Skeletal muscle satellite cell (primary cell): ENCODE results near the gene CCDC197.

ENCODE experiments used
- H3K27me3 ChIP-seq: 2 replicates; pipeline ENCODE4 v1.7.0; 2013; ENCODE audit warnings: low read length; ENCODE audit not compliant: control insufficient read depth, insufficient read depth
- H3K36me3 ChIP-seq: 2 replicates; pipeline ENCODE4 v1.7.0; 2013; ENCODE audit warnings: mild to moderate bottlenecking, control low read depth, low read length; ENCODE audit not compliant: insufficient read depth
- H3K4me1 ChIP-seq: 2 replicates; pipeline ENCODE4 v1.7.0; 2013; ENCODE audit warnings: low read length; ENCODE audit not compliant: control insufficient read depth, insufficient read depth
- H3K4me2 ChIP-seq: 2 replicates; pipeline ENCODE4 v1.7.0; 2013; ENCODE audit warnings: mild to moderate bottlenecking, low read length
- H3K4me3 ChIP-seq: 2 replicates; pipeline ENCODE4 v1.7.0; 2013; ENCODE audit warnings: low read length
- H3K9ac ChIP-seq: 2 replicates; pipeline ENCODE4 v1.7.0; 2013; ENCODE audit warnings: mild to moderate bottlenecking, low read depth, low read length, moderate library complexity
- H3K9me3 ChIP-seq: replicated peaks from 2 replicates; pipeline ENCODE4 v1.7.0; 2013; ENCODE audit warnings: mild to moderate bottlenecking, control low read depth, low read length

The CCDC197 gene

DNA sequence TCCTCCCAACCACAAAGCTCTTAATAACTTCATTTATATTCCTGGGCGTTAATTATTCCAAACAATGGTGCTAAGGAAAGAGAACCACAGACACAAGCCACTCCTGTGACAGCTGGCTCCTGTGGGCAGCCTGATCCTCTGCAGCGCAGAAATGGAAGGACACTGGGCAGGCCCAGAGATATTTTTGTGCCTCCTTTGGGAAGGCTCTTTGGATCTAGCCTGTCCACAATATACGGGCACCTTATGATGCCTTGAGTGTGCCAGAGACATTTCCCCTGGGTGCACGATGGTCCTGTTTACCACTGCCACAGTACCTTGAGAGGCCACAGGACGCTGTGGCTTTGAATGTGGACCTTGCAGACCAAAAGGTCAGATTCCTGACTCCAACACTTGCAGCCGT is 22.8 kb upstream of the CCDC197 start:
- H3K4me1 ChIP-seq, result peaks cover 5% of the 10 kb centered on the region
- no peak overlapping the region for H3K4me3 ChIP-seq
- no peaks in the 10 kb centered on the region for H3K36me3 ChIP-seq
- H3K4me2 ChIP-seq, result no peak overlapping the region
- no peak overlapping the region for H3K9ac ChIP-seq
- no peaks in the 10 kb centered on the region for H3K9me3 ChIP-seq
- peaks cover 78% of the 10 kb centered on the region for H3K27me3 ChIP-seq

GRCh38 chr14:93974833-93975232 is 22.3 kb upstream of the CCDC197 start:
- H3K9me3 ChIP-seq, result no peaks in the 10 kb centered on the region

DNA sequence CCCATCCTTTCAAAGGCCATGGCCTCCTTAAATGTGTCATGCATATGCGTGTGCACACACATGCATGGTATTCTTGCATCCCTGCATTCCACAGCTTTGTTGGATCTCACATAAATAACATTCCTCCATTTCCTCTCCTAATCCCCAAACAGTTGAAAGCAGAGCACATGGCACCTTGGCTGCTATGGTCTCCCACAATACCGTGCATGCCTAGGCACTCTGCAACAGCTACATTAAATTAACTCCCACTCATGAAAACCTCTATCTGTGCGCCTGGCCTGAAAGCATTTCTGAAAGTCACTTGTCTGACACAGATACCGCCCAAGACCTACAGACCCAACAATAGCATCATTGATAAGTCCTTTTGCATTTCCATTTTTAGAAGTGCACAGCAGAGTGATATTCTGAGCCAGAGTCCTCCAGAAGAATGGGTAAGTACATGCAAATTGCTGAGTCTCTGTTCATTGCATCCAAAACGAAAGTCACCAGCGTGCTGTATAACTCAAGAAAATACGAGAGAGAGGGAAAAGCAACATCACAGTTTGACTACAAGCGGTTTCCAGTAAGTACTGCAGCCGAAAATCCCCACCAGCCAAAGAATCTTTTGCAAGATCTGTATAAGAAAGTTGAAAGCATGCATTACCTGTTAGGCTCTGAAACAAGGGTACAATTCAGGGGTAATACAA is 21.2 kb upstream of the CCDC197 start:
- Histone ChIP-seq H3K9ac (no peak overlapping the region), H3K4me2 (no peak overlapping the region), H3K4me3 (no peak overlapping the region), H3K9me3 (no peaks in the 10 kb centered on the region), H3K36me3 (no peaks in the 10 kb centered on the region), H3K27me3 (peaks cover 67% of the 10 kb centered on the region), H3K4me1 (peaks cover 9% of the 10 kb centered on the region)

More at GRCh38 chr14:93974833-93975232, 22.3 kb upstream of the CCDC197 start:
- H3K27me3 ChIP-seq, result peaks cover 72% of the 10 kb centered on the region
- H3K36me3 ChIP-seq, result no peaks in the 10 kb centered on the region
- no peak overlapping the region for H3K9ac ChIP-seq
- H3K4me2 ChIP-seq, result no peak overlapping the region
- H3K4me3 ChIP-seq, result no peak overlapping the region
- peaks cover 5% of the 10 kb centered on the region for H3K4me1 ChIP-seq

DNA sequence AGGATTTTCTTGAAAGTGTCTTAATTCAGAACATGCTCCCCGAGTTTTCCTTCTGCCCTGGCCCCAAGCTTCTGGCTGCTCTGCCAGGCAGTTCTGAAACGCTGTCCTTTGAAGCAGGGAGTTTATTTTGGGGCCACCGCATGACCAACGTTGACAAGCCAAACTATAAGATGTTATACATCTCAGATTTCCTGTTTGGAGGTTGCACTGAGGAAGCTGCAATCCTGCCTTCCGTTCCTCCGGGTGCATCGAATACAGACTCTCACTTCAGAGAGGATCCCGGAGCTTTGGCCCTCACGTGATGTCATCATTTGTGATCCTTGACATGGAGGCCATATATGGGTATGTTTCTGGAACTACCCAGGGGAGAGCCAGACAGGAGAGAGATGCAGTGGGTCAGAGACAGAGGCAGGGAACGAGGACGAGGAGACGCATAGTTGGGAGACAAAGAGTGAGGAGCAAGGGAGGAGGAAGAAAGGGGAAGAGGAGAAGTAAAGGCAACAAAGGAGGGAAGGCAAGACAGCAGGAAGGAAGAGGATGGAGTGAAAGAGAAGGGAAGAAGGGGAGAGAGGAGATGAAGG is 20.5 kb upstream of the CCDC197 start, which contains the start of gene ASB2:
TSS of gene ASB2 (minus strand) at position 94 of the 581 bp plus-strand sequence. CDS start 12,031 bp downstream, outside the sequence.
- H3K27me3 ChIP-seq, result peaks cover 61% of the 10 kb centered on the region
- H3K4me2 ChIP-seq, result no peak within 1 kb of the TSS
- no peaks in the 10 kb centered on the region for H3K9me3 ChIP-seq
- no peaks in the 10 kb centered on the region for H3K36me3 ChIP-seq
- H3K4me1 ChIP-seq, result peaks cover 15% of the 10 kb centered on the region
- no peak within 1 kb of the TSS for H3K4me3 ChIP-seq
- H3K9ac ChIP-seq, result no peak within 1 kb of the TSS

DNA sequence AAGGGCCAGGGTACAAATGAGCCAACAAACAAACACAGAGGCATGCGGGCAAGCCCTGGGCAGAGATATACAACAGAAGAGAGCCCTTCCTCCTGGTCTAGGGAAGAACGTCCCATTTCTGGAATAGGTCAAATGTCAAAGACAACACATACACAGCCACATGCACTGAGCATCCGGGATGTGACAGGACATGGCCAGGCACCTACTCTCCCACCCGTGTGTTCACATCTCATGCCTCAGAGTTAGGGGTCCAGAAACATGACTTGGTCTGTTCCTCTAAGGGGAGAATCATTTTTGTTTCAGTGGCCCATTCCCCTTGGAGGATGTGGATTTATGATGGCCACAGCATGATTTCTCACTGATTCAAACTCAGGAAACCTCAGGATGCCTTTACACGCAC is 19.9 kb upstream of the CCDC197 start:
- Histone ChIP-seq H3K4me3 (no peak overlapping the region), H3K9me3 (no peaks in the 10 kb centered on the region), H3K4me2 (no peak overlapping the region), H3K4me1 (peaks cover 15% of the 10 kb centered on the region), H3K27me3 (peaks cover 62% of the 10 kb centered on the region), H3K36me3 (no peaks in the 10 kb centered on the region), H3K9ac (no peak overlapping the region)

DNA sequence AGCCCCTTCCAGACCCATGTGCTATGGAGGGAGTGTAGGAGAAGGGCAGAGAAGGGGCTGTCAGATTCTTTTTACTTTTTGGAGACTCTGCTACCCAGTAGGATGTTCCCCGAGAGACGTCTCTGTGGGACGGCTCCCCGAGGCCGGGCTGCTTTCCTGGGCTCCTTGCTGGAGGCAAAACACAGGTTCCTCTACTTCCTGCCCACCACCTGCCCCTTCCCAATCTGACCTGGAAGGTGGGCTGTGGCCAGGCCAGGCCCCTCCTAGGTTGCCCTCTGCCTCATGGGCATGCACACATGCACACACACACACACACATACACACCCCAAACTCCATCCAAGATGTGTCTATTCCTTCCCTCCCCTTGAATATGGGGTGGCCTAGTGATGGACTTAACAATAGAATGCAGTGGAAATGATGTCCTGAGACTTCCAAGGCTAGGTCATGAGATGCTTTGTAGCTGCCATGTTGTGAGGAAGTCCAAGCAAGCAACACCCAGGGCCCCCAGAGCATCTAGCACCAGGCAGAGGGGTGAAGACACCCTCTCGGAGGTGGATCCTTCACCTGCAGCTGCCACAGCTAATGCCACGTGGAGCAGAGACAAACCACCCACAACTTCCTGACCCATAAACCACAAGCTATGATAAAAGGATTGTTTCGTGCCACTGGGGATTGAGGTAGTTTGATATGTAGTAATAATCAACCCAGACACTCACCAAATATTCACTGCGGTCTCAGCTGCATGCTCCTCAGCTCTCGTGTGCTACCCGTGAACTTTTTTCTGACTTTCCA is 19.1 kb upstream of the CCDC197 start:
- no peaks in the 10 kb centered on the region for H3K36me3 ChIP-seq
- no peak overlapping the region for H3K4me2 ChIP-seq
- H3K9ac ChIP-seq, result no peak overlapping the region
- H3K4me1 ChIP-seq, result peaks cover 15% of the 10 kb centered on the region
- no peaks in the 10 kb centered on the region for H3K9me3 ChIP-seq
- no peak overlapping the region for H3K4me3 ChIP-seq
- H3K27me3 ChIP-seq, result peaks cover 57% of the 10 kb centered on the region

DNA sequence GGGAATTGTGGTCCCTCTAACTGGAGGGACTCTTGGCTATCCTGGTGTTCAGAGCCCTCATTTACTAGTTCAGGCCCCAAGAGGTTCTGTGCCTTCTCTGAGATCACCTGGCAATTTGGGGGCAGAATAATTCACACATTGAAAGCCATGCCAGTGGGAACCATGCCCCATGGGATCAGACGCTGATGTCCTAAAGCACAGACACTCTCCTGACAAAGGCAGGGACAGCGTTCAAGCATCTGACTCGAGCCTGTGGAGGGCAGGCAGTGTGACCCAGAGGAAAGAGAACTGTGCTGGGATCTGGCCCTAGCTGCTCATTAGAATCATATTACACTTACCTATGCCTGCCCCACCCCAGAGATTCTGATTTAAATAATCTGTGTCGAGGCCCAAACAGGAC is 18.4 kb upstream of the CCDC197 start:
- H3K36me3 ChIP-seq, result no peaks in the 10 kb centered on the region
- peaks cover 15% of the 10 kb centered on the region for H3K4me1 ChIP-seq
- no peak overlapping the region for H3K9ac ChIP-seq
- peaks cover 59% of the 10 kb centered on the region for H3K27me3 ChIP-seq
- H3K4me3 ChIP-seq, result no peak overlapping the region
- H3K4me2 ChIP-seq, result no peak overlapping the region
- H3K9me3 ChIP-seq, result no peaks in the 10 kb centered on the region

DNA sequence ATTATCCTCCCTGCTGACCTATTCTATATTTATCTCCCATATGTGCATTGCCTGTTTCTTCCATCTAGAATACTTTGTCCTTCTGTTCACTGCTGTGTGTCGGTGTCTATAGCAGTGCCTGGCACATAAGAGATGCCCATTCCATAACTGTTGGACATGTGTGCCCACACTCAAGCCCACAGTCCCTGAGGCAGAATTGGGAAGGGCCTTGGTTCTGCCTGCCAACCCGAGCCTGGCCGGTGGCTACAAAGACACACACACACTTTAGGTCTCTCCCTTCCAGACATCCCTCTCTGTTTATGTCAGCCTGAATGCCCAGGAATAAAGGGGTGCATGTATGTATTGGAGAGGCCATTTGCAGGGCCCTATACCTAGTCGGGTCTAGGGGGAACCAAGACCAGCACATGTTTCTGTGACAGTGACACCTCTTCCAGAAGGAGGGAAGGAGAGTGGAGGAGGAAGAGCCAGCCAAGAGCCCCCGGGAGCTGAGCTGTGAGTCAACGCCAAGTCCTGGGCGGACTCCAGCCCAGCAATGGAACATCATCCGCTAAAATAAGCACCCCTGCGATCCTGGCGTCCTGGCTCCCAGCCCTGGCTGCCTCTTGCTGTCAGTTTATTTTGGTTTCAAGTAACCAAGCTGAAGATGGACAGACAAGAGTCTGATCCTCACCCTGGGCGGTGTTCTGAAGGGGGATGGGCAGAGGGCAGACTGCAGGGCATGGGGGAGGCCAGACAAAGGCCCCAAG is 16.5 kb upstream of the CCDC197 start:
- no peak overlapping the region for H3K4me3 ChIP-seq
- H3K27me3 ChIP-seq, result peaks cover 45% of the 10 kb centered on the region
- no peaks in the 10 kb centered on the region for H3K36me3 ChIP-seq
- H3K4me2 ChIP-seq, result no peak overlapping the region
- H3K9me3 ChIP-seq, result no peaks in the 10 kb centered on the region
- H3K4me1 ChIP-seq, result peaks cover 19% of the 10 kb centered on the region
- no peak overlapping the region for H3K9ac ChIP-seq

GRCh38 chr14:93981316-93982229 is 15.5 kb upstream of the CCDC197 start:
- H3K27me3 ChIP-seq, result peaks cover 38% of the 10 kb centered on the region
- no peak overlapping the region for H3K9ac ChIP-seq
- H3K9me3 ChIP-seq, result no peaks in the 10 kb centered on the region
- H3K36me3 ChIP-seq, result no peaks in the 10 kb centered on the region
- H3K4me3 ChIP-seq, result no peak overlapping the region
- H3K4me2 ChIP-seq, result no peak overlapping the region
- peaks cover 19% of the 10 kb centered on the region for H3K4me1 ChIP-seq

DNA sequence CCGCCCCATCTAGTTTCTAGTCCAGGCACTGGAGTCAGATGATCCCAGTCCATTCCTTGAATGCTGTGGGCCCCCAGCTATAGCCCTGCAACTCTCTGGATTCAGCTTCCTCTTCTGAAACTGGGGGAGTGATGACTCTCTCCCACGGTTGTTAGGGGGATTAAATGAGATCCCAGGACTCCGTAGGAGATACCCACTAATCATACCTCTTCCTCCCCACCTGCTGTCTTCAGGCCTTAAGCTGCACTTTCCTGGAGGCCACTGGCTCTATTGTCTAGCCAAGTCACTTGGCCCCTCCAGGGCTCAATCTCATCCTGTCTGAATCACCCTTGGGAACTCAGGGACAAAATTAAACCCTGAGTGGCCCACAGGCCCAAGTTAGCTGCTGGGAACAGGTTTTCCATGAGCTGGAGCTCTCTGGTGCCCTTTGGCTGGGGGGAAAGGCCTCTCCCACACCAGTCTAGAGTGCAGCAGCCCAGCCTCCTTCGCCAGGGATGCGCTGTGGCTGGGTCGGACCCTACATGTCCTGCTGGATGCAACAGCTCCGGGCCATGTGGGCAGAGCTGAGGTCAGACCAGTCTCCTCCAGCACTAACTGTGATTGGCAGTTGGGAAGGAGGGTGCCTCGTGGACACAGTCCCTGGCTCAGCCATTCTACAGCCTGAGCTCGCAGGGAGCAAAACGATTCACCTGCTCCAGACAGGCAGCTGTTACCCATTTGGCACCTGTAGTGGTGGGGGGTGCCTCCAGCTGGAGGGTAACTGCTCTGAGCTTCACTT is 14.7 kb upstream of the CCDC197 start:
- H3K9me3 ChIP-seq, result no peaks in the 10 kb centered on the region
- H3K4me1 ChIP-seq, result peaks cover 19% of the 10 kb centered on the region
- no peak overlapping the region for H3K9ac ChIP-seq
- no peak overlapping the region for H3K4me3 ChIP-seq
- no peak overlapping the region for H3K4me2 ChIP-seq
- peaks cover 35% of the 10 kb centered on the region for H3K27me3 ChIP-seq
- H3K36me3 ChIP-seq, result no peaks in the 10 kb centered on the region
